D341Med (cell line): ENCODE results near the gene TBC1D3B.
"Not testable (repeated sequence)": the region's sequence is repeated elsewhere in the genome, so short reads cannot be mapped to it uniquely, and the experiment has no call there.

Source experiments
- DNase-seq: peaks from one replicate; pipeline ENCODE4 v3.0.0; 2012; ENCODE audit warnings: low spot score

The TBC1D3B gene

DNA sequence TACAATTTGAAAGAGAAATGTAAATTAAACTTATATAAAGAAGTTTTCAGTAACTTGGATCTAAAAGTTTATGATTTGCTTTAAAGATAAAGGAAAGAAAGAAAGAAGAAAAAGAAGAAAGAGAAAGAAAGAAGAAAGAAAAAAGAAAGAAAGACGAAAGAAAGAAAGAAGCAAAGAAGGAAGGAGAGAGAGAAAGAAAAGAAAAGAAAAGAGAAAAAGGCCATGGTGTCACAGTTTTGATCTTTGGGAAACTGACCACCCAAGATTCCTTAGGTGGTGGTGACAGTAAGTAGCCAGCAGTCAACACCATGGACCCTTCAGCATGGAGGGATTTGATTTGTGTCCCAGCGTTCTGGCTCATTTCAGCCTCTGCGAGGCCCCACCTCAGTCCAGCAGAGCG, 24.7 kb upstream of the TBC1D3B start:
- not testable (repeated sequence) for DNase-seq

DNA sequence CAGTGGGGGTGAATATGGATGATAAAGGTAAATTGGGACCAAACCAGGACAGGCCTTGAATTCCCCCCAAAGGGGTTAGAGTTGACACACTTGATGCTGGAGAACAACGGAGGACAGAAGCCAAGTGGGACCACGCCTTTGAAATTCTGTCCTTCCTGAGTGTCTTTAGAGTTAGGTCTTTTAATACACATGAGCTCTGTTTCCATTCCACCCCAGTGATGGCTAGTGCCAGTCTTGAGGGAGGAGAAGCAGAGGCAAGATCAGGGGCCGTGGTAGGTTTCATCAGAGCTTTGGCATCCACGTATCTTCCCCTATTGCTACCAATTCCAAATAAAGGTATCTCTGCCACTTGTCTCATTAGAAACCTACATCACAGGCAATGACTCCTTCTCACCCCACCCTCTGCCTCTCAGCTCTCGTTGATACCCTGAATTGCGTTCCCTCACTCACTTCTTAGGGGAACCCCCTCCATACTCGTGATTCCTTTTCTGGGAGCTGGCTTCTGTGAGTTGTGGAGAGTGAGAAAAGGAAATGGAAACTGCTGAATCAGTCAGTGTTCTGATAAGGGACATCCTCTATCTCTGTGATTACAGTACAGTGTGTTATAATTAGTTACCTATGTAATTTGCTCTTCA, 22.5 kb upstream of the TBC1D3B start:
- no peak for DNase-seq

DNA sequence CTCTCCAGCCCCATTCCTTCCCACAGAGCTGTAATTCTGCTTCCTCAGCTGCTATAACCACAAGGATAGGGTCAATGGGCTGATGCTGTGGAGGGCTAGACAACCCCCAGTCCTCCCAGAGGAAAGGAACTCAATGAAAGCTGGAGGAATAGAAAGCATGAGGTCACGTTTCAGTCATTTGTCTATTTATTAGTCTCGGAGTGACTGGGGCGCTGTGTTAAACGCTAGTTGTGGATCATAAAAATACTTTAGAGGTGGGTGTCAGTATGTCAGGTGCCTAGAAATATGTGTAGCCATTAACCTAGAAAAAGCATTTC, 20.9 kb upstream of the TBC1D3B start:
- DNase-seq = no peak

DNA sequence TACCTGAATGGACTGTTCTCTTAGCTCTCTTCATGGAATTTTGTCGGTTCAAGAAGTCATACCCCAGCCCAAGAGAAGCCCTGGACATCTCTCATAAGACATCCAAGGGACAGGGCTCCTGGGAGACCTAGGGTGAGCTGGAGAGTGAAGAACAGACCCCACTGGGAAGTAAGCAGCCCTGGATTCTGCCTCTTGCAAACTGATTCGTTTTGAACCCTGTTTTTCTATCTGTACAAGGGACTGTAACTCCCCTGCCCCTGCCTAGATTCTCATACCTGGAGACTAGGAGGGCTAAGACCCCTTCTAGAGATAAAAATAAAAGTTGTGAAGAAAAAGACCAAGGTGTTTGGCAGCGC, 19.7 kb upstream of the TBC1D3B start:
- no peak for DNase-seq

DNA sequence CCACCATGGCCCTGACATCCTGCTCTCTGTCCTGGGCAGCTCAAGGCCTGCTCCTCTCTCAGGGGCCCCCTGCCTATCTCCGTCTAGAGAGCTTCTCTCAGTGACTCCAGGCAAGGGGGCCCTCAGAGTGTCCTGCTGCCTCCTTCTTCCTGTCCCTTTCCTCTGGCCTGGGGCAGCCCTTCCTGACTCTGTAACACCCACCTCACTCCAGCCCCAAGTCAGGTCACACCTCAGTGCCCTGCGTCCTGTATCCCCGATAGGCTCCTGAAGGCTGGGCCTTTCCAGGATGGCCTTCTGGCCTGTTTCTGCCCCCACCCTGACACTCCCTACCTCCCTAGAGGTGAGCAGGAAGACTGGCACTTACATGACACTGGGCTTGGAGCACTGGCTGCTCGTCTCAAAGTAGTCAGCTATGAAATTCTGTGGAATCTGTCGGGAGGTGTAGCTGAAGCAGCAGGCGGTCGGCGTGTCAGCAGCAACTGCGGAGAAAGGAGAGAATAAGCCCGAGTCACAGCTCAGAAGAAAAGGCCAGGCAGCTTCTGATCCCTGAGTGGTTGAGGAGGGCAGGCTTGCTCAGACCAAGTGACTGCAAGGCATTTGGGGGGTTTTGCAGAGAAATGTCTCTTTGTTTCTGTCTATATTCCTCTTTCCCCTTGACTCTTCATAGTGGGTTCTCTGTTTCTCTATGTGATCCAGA, 19.1 kb upstream of the TBC1D3B start:
- no peak for DNase-seq

DNA sequence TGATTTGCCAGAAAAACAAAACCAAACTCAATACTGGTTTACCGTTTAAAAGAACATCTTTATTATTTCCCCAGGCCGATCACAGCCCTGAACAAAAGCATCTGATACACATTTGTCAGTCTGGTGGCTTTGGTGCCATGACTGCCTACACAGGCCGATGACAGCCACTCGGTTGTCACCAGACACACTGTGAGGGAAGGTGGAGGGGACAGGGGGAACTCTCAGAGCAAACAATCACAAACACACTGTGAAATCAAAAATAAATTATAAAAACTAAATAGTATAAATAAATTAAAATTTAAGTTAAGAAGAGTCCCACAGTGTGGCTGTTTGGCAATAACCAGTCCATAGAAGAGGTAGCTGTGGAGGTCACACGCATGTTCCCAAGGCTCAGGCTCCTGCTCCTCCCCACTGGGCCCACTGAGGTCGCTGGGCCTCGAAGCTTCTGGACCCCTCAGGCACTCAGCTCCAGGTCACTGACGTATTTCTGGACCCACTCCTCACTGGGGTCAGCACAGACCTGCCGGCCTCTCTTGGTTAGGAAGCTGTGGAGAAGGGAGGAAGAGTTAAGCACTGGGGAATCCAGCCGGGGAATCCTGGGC, 18.5 kb upstream of the TBC1D3B start:
- DNase-seq = not testable (repeated sequence)

DNA sequence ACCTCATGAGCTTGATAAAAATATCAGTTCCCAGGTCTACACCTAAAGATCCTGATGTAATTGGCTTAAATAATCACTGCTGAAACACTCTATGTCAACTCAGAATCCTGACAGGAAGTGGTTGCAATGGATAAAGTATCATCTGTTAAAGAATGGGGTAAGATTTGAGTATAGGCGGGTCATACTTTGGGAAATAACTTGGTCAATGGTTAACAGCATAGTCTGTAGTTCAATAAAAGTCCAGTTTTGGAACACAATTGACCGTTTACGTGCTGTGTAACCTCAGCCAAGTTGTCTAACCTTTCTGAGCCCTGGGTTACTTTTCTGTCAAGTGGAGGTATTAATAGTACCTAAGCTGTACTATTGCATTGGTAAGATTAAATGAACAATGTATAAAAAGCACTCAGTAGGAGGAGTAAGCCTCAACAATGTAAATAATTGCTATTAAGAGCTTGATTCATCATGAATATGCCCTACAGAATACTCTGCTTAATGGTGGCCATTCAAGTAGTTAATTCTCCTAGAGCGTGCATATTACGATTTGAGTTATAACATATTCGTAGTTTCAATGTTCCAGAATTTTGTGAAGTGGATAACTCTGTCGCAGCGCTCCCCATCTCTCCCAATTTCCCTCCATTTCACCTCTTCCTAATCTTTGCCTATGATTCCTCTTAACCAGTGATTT, 17.9 kb upstream of the TBC1D3B start:
- DNase-seq = not testable (repeated sequence)

DNA sequence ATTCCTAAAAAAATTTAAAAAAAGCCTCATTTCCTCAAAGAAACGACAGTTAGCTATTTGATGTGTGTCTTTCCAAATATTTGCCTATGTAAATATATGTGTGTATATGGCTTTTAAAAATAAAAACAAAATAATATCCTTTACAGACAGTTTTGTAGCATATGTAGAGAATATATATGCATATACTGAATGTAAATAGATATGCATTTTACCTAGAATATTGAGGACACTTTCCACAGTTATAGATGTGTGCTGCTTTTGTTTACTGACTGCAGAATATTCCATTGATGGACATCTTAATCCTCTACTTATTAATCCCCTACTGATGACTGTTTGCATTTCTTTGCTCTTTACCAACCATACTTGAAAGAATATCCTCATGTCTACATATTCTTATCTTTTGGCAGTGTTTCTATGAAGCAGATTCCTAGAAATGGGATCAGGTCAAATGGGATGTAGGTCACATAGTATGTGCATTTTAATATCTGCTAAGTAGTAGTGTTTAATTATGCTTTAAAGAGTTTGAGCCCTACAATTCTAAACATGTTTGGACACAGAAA, 16.9 kb upstream of the TBC1D3B start:
- DNase-seq = no peak

DNA sequence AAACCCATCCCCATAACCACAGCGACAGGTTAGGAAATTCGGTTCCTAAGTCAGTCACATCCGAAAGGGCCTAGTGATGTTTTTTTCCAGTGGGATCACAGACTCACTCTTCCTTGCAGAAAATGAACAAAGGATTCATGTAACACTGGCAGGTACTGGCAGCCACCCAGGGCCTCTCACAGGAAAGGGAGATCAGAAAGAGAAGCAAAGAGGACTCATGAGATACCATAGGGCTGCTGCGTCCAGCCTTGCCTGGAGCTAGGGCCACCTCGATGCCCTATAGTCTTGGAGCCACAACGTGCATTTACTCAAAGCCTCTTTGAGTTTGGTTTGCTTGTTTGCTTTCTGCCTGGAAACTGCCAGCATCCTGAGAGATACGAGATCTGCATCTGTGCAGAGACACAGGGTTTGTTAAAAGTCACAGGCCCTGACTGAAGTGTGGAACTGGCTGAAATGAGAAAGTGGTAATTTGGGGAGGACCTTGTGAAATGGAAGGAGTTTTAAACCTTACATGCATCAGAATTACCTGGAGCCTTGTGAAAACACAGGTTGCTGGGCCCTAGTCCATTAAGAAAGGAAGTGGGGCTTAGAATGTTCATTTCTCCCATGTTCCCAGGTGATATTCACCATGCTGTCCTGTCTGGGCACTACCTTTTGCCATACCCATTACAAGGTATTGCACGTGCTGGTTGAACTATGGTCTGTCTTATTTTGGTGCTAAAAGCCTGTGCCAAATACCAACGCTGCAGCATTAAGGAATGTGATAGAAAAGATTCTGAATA, 14.3 kb upstream of the TBC1D3B start:
- DNase-seq = not testable (repeated sequence)

DNA sequence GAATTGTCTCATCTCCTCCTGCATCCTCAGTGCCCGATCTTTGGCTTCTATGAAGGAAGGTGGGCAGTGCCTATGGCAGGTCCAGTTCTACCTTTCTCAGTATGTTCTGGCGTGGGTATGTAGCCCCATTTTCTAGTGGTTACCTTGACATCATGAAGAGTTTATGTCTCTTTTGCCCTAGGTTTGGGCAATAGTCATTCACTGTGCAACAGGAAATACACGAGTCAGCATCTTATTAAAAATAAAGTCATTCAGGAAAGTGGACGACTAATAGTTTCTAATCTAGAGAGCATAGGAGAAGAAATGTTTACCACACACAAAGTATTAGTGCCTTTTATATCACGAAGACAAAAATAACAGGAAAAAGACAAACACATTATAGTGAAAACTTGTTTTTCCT, 13.6 kb upstream of the TBC1D3B start:
- not testable (repeated sequence) for DNase-seq

DNA sequence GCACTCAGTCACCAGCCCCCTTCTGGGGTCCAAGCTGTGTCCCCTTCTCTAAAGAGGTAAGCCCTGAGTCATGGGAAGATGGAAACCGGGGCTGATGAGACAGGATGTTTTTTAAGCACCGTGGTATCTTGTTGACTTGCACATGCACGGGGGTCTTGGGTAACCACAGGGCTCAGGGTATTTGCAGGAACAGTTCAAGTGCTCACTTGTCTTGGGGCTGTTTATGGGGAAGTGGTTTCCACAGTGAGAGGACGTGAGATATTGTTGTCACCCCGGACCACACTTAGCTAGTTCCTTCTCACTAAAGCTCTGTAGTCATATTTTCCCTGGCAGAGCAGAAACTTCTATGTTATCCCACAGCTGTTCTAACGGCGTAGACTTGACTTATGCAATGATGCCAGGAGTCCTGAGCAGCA, 12.5 kb upstream of the TBC1D3B start:
- no peak for DNase-seq

DNA sequence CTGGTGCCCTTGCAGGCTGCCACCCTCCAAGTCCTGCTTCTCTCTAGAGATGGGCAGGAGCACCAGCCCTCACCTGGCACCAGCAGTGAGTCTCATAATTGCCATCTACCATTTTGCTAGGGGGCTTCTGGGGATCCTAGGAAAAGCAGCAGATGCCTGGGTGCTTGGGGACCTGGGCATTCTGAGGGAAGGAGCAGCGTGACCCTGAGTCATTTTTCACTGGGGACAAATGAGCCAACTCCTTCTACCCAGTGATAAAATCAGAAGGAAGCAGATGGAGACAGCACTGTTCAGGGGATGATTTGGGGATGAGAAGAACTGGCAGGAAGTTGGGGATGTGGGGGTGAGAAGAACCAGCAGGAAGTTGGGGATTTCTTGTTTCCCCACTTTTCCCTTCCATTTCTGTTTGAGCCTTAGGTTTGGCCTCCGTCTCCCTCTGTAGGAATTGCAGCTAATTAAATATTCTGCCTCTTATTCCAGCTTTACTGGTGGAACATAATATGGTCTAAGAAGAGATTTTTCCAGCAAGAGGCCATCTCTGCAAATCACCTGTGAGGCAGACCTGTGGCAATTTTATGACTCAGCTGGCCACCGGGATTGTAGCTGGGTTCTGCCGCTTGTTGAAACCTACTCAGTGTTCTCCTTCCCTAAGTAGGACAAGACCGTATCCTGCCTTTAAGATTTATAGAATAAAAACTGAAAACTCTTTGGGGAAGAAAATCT, 11.7 kb upstream of the TBC1D3B start:
- not testable (repeated sequence) for DNase-seq

DNA sequence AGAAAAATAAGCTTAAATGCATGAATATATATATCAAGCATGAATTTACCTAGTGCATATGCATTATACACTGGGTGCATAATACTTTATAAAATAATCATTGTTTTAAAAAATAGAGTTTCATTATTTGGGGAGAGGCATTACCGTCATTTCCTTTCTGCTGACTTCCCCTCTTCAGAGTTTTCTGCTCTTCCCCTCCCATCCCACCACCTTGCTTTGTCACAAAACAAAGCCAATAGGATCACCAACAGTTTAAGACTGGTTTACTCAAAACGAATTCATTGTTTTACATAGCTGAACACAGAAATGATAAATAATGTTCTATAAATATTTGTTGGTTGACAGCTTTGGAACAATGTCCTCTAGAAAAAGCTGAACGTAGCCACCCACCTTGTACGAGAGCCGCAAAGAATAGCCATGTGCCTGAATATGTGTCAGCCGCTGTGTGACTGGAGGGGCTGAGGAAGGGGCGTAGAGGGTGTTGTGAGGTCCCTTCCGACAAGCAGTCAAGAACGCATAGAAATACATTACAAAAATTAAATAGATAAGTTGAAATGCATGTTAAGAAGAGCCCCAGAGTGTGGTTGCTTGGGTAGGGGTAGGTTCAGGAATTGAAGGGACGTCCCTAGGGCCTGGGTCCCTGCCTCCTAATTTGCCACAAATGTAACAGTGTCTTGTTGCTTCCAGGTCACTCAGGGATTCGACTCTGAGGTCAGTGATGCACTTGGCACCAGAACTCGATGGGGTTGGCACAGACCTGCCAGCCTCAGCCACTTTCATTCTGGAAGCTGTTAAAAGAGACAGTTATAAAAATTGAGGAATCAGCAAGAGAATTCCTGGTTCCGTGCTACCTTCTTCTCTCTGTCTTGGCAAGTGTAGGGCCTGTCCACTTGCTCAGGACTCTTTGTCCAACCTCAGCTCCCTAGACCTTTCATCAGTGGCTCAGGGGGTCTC, 10.7 kb upstream of the TBC1D3B start:
- DNase-seq = not testable (repeated sequence)

DNA sequence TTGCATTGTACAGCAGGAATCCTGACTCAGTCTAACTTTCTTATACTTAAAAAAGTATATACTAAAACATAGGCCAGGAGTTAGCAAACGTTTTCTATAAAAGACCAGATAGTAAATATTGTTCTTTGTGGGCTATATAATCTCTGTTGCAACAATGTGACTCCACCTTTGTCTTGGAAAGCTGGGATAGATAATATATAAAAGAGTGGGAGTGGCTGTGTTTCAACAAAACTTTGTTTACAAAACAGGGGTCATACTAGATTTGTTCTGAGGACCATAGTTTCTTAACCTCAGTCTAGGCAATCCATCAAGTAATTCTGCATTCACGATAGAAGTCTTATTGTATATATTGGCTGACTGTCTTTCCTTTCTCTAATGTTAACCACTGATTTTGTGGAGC, 9.0 kb upstream of the TBC1D3B start:
- no peak for DNase-seq

DNA sequence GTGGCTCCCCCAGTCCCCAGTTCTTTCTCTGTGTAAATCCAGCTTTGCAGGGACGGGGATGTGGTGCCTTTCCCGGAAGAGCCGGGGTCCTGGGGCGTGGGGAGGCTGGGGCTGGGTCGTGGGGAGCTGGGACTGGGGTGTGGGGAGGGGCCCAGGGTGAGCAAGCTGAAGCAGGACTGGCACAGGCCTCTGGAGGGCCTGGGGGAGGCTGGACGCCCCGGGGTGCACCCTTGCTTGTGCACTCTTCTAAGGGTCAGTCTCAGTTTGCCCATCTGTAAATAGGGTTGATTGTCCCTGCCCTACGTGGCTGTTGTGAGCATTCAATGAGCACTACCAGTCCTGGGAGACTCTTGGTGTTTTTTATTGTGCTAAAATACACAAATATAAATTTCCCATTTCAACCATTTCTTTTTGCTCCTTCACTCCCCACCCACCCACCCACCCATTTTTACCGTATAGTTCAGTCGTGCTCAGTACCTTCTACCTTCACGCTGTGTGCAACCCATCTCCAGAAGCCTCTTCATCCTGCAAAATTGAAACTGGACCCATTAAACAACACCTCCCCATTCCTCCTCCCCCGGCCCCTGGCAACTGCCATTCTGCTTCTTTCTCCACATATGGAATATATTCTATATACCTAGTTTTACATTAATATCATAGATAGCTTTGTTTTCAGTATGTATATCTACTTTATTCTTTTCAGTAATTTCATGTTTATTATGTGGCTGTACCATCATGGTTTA, 7.8 kb upstream of the TBC1D3B start:
- no peak for DNase-seq

DNA sequence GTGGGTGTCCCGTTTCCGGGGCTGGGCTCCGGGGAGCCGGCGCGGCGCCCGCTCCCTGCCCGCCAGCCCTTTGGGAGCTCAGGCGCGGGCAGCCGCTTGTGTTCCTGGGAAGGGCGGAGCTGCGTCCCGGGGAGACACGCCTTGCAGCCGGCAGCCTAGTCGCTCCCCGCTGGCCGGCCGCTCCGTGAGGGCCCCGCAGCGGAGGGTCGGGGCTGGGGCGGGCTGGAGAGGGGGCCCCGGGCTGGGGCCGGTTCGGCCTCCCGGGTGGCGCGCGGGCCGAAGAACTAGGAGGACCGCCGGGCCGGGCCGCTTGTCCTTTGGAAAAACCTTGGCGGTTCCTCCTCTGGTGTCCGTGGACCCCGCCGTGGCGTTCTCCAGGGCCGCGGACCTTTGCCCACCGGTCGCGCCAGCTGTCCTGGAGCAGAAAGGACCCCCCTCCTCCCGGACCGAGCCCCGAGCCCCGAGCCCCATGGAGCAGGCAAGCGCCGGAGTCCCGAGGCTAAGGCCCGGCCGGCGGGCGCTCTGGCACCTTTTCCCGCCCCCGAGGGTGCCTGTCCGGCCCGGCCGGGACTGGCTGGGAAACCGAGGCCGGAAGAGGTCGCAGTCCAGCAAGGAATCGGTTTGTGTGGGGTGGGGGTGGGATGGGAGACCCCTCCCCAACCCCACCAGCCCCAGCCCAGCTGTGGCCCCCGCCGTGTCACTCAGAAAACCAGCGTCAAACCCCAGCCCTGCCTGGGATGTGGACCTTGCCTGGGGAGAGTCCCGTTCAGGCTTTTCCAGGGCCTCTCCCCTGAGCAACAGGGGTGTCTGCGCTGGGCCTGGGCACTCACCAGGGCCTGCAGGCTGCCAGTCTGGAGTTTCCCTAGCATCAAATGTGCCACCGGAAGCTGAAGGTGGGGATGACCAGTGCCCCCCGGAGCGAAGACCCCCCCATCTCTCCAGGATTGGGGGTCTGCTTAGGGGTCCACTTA, 6.8 kb upstream of the TBC1D3B start:
- DNase-seq = peak; percentile 73

DNA sequence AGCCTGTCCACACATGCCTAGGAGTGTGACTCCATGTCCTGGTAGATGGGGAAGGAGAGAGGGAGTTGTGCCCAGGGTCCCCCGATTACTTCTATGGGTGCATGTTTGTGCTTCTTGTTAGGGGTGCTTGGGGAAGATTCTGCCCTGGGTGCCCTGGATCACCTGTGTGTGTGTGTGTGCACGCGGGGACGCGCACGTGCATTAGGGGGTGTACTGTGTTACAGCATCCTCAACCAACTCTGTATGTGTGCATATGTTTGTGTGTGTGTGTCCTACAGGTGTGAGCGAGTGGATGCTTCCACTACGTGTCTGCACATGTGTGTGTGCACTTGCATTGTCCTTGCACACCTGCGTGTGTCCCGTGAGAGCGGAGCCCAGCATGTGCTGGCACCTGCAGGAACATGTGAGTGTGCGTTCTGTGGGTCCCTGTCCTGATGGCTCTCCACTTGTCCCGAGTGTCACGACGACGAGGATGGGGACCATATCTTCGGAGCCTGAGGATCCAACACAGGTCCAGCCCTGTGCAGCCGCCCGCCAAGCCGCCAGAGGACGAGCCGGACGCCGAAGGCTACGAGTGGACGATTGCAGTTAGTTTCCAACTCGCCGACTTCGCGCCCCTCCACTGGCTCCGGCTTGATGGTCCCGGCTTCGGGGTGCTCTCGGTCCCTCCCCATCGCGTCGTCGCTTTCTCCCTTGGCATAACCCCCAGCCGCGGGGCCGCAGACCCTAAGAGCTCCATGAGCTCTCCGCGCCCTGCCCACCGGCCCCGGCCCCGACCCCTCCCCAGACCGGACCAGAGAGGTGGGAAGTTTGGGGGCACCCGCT, 6.0 kb upstream of the TBC1D3B start:
- peak; percentile 41 for DNase-seq
